ENCODE results near the gene MXRA7.
A peak's percentile ranks its signal among the peaks of the same experiment; 100 is the strongest.

The MXRA7 gene

DNA sequence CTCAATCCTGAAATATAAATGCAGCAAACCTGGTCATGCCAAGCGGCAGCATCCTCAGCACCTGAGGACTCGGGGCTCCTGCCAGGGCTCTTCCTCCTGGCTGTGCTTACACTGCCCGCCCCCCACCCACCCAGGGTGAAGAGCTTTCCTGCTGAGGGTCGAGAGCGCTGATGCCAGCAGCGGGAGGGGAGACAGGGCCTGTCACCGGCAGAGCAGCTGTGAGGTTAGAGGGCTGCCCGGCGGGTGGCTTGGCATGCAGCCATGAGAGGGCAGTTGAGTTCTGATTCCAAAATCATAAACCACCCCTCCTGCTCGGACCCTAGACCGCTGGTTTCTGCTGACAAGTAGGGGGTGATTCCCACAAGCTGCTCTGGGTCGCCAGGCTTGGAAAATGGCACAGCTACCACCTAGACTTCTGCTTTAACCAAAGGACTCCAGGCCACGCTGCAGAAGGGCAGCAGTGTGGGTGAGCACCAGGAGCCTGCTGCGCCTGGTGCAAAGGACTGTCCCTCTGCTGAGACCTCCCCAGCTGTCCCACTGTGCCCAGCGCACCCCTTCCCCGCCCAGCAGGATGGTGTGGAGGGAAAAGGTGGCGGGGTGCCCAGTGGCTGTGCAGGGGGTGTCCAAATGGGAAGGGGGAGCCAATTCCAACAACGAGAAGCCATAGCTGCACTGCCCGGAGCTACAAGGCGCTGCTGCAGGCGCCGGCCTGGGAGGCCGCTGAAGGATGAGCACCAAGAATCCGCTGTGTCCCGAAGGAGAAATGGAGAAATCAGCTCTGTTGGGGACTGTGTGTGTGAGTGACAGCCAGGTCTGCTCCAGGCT is 26.6 kb downstream of the MXRA7 start:
- Histone ChIP-seq H3K9ac (ENCODE audit: low read depth, low read length, poor library complexity, severe bottlenecking) (no peak overlapping the region), H3K4me3 (ENCODE audit: low read length, poor library complexity, severe bottlenecking) (no peak overlapping the region), H3K4me1 (ENCODE audit: insufficient read depth, low read length, poor library complexity, severe bottlenecking) (peaks cover 32% of the 10 kb centered on the region), H3F3A (ENCODE audit: low read depth) (no peaks in the 10 kb centered on the region), H3K9me3 (ENCODE audit: insufficient read depth, low read depth, low read length) (no peaks in the 10 kb centered on the region), H2AFZ (ENCODE audit: low read length) (no peak overlapping the region), H3K9me2 (replicated peaks; ENCODE audit: low read depth, low read length) (no peaks in the 10 kb centered on the region), H3K36me3 (ENCODE audit: insufficient read depth, low read length) (no peaks in the 10 kb centered on the region), H3K79me2 (ENCODE audit: insufficient read depth, low read length) (no peaks in the 10 kb centered on the region), H3K27me3 (ENCODE audit: insufficient read depth, low read length, poor library complexity, severe bottlenecking) (no peaks in the 10 kb centered on the region), H4K20me1 (ENCODE audit: insufficient read depth, low read length, poor library complexity, severe bottlenecking) (no peaks in the 10 kb centered on the region), H3K4me2 (ENCODE audit: low read depth, low read length, poor library complexity, severe bottlenecking) (no peak overlapping the region)
- TF ChIP-seq, protein P1, sequence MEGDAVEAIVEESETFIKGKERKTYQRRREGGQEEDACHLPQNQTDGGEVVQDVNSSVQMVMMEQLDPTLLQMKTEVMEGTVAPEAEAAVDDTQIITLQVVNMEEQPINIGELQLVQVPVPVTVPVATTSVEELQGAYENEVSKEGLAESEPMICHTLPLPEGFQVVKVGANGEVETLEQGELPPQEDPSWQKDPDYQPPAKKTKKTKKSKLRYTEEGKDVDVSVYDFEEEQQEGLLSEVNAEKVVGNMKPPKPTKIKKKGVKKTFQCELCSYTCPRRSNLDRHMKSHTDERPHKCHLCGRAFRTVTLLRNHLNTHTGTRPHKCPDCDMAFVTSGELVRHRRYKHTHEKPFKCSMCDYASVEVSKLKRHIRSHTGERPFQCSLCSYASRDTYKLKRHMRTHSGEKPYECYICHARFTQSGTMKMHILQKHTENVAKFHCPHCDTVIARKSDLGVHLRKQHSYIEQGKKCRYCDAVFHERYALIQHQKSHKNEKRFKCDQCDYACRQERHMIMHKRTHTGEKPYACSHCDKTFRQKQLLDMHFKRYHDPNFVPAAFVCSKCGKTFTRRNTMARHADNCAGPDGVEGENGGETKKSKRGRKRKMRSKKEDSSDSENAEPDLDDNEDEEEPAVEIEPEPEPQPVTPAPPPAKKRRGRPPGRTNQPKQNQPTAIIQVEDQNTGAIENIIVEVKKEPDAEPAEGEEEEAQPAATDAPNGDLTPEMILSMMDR (conservative IDR thresholded peaks at IDR 0.05; ENCODE audit: low read length) = no peak
- TF ChIP-seq EZH2phosphoT487 (IDR thresholded peaks at IDR 0.05; ENCODE audit: borderline replicate concordance) = no peak

- TF ChIP-seq, protein P1 (conservative IDR thresholded peaks at IDR 0.05; ENCODE audit: low read length) = peak; percentile 50
- TF ChIP-seq EZH2phosphoT487 (IDR thresholded peaks at IDR 0.05; ENCODE audit: borderline replicate concordance) = no peak
- H3K4me1 ChIP-seq (ENCODE audit: insufficient read depth, low read length, poor library complexity, severe bottlenecking) = peaks cover 39% of the 10 kb centered on the region
- H3K9ac ChIP-seq (ENCODE audit: low read depth, low read length, poor library complexity, severe bottlenecking) = peak overlapping the region; percentile 47
- no peaks in the 10 kb centered on the region for H3K9me3 ChIP-seq (ENCODE audit: insufficient read depth, low read depth, low read length)
- H3K36me3 ChIP-seq (ENCODE audit: insufficient read depth, low read length) = no peaks in the 10 kb centered on the region
- H3K4me2 ChIP-seq (ENCODE audit: low read depth, low read length, poor library complexity, severe bottlenecking) = no peak overlapping the region
- H3K27me3 ChIP-seq (ENCODE audit: insufficient read depth, low read length, poor library complexity, severe bottlenecking) = no peaks in the 10 kb centered on the region
- no peaks in the 10 kb centered on the region for H3K9me2 ChIP-seq (replicated peaks; ENCODE audit: low read depth, low read length)
- H2AFZ ChIP-seq (ENCODE audit: low read length) = no peak overlapping the region
- peaks cover 2% of the 10 kb centered on the region; the same call in 1 of the 2 replicates for H3F3A ChIP-seq (ENCODE audit: low read depth)
- no peaks in the 10 kb centered on the region for H3K79me2 ChIP-seq (ENCODE audit: insufficient read depth, low read length)
- H4K20me1 ChIP-seq (ENCODE audit: insufficient read depth, low read length, poor library complexity, severe bottlenecking) = no peaks in the 10 kb centered on the region
- H3K4me3 ChIP-seq (ENCODE audit: low read length, poor library complexity, severe bottlenecking) = no peak overlapping the region
These were observed 27.6 kb downstream of the MXRA7 start for GRCh38 chr17:76683011-76683755.

DNA sequence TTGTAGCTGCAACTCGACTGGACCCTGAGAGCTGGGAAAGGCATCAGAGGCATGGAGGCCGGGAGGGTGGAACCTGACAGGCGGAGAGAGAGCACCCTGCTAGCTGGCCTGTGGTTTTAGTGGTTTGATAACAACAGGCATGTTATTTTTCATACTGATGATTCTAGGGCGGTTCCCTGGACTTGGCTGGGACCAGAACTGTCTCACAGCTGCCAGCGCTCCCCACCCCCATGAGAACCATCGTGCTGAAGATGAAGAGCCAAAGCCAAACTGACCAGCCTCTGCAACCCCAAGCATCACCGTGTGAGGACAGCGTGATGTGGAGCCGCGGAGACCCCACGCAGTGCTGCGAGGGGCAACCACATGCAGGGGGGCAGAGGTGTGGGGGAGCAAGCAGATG is 28.5 kb downstream of the MXRA7 start:
- Histone ChIP-seq H4K20me1 (ENCODE audit: insufficient read depth, low read length, poor library complexity, severe bottlenecking) (no peaks in the 10 kb centered on the region), H3K4me1 (ENCODE audit: insufficient read depth, low read length, poor library complexity, severe bottlenecking) (peaks cover 48% of the 10 kb centered on the region), H3K9me2 (replicated peaks; ENCODE audit: low read depth, low read length) (no peaks in the 10 kb centered on the region), H3K9ac (ENCODE audit: low read depth, low read length, poor library complexity, severe bottlenecking) (peak overlapping the region; percentile 47), H3K27me3 (ENCODE audit: insufficient read depth, low read length, poor library complexity, severe bottlenecking) (no peaks in the 10 kb centered on the region), H3K4me2 (ENCODE audit: low read depth, low read length, poor library complexity, severe bottlenecking) (peak overlapping the region; percentile 21), H3K36me3 (ENCODE audit: insufficient read depth, low read length) (no peaks in the 10 kb centered on the region), H3K9me3 (ENCODE audit: insufficient read depth, low read depth, low read length) (no peaks in the 10 kb centered on the region), H3F3A (ENCODE audit: low read depth) (peaks cover 6% of the 10 kb centered on the region; the same call in 1 of the 2 replicates), H2AFZ (ENCODE audit: low read length) (no peak overlapping the region), H3K4me3 (ENCODE audit: low read length, poor library complexity, severe bottlenecking) (no peak overlapping the region), H3K79me2 (ENCODE audit: insufficient read depth, low read length) (no peaks in the 10 kb centered on the region)
- TF ChIP-seq, protein P1 (conservative IDR thresholded peaks at IDR 0.05; ENCODE audit: low read length) = no peak
- TF ChIP-seq EZH2phosphoT487 (IDR thresholded peaks at IDR 0.05; ENCODE audit: borderline replicate concordance) = no peak
